GM10248 (cell line): ENCODE measurements around the gene VGLL4.

ENCODE experiments used
- CTCF ChIA-PET: fragments of 300-600 bp; sonication (Branson Sonifier 250); formaldehyde crosslinking; extraction: SDS; loops from one replicate; lab custom pipeline; 2021; ENCODE audit warnings: antibody characterized with exemption; lab: Yijun Ruan, JAX
- POLR2A ChIA-PET: fragments of 350-650 bp; sonication (Branson Sonifier 250); formaldehyde crosslinking; extraction: SDS; loops from one replicate; lab custom pipeline; 2020; ENCODE audit warnings: antibody characterized with exemption; lab: Yijun Ruan, JAX
- DNase-seq: peaks from one replicate; pipeline ENCODE4 v3.0.0; 2012; ENCODE audit errors: extremely low spot score
- TF ChIP-seq, protein P1 (sequence below): IDR thresholded peaks from 2 replicates; pipeline ENCODE4 v1.5.1; 2012; ENCODE audit warnings: mild to moderate bottlenecking, low read depth; ENCODE audit errors: extremely low read depth, missing control alignments, control extremely low read depth

The VGLL4 gene

GRCh38 chr3:11588755-11589154, 55.0 kb downstream of the VGLL4 start:
- ChIA-PET CTCF (interaction anchor here (2.0 kb wide), 1 partner anchor 11 kb away, joined by 13 read pairs; no protein-coding TSS in a partner anchor), POLR2A (no interaction called here)
- TF ChIP-seq, protein P1, sequence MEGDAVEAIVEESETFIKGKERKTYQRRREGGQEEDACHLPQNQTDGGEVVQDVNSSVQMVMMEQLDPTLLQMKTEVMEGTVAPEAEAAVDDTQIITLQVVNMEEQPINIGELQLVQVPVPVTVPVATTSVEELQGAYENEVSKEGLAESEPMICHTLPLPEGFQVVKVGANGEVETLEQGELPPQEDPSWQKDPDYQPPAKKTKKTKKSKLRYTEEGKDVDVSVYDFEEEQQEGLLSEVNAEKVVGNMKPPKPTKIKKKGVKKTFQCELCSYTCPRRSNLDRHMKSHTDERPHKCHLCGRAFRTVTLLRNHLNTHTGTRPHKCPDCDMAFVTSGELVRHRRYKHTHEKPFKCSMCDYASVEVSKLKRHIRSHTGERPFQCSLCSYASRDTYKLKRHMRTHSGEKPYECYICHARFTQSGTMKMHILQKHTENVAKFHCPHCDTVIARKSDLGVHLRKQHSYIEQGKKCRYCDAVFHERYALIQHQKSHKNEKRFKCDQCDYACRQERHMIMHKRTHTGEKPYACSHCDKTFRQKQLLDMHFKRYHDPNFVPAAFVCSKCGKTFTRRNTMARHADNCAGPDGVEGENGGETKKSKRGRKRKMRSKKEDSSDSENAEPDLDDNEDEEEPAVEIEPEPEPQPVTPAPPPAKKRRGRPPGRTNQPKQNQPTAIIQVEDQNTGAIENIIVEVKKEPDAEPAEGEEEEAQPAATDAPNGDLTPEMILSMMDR, result no peak
- DNase-seq, result no peak

DNA sequence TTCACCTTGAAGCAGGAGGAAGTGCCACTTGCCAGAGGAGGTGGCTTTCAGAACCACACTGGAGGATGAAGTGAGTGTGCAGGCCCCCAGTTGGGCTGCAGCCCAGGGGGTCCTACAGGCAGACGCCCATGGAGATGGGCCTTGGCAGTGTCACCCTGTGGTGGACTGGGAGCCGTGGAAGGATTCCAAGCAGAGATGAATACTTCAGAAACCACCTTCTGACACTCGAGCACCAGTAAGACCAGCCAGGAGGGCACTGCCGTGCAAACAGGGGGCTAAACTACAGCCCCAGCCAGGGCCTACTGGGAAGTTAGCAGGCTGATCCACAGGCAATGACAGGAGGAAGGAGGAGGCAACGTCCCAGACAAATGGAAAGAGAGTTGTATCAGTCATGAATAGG, 55.4 kb downstream of the VGLL4 start:
- ChIA-PET CTCF (no interaction called here), POLR2A (no interaction called here)
- TF ChIP-seq, protein P1, result no peak
- DNase-seq, result no peak

GRCh38 chr3:11587766-11588165, 55.9 kb downstream of the VGLL4 start:
- POLR2A ChIA-PET, result no interaction called here
- no peak for DNase-seq
- CTCF ChIA-PET, result no interaction called here
- TF ChIP-seq, protein P1, result no peak

- DNase-seq, result no peak
- TF ChIP-seq, protein P1, result no peak
- ChIA-PET POLR2A (no interaction called here), CTCF (no interaction called here)
Measured at GRCh38 chr3:11584570-11584969, 59.1 kb downstream of the VGLL4 start.

DNA sequence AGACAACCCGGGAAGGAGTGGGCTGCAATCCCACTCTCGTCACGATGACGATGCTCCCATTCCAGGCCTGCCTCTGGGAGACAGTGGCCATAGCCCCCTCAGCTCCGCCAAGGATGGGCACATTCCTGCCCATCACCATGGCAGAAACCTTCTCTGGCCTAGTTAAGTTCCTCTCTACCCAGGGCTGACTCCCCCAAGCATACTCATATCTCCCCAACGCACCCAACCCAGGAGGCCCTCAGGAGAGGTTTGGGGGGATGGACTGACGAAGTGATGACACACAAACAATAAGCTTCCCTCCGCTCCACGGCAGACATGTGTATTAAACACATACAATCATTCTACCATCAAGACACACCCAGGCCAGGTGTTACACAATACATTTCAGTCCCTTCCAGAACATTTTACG, 60.1 kb downstream of the VGLL4 start:
- no peak for DNase-seq
- ChIA-PET POLR2A (no interaction called here), CTCF (interaction anchor here (0.7 to 1.0 kb wide), 2 partner anchors 27 to 55 kb away, joined by 3 read pairs; no protein-coding TSS in a partner anchor)
- TF ChIP-seq, protein P1, result no peak

DNA sequence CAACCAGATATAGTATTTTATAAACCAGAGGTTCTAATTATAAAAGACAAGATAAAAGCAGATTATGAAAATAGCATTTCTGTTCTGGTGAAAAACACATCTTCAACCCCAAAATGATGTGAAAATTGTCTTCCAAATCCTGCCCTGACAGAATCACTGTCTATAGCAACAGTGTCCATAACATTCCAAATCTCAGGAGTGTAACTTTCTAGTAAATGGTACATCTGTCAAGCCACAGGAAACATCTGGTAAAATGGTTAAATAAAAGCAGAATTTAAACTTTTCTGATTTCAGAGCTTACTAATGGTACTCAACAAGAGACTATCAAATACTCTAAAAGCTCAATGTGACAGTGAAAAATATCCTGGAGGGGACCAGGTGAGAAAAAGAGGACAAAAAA, 60.5 kb downstream of the VGLL4 start:
- DNase-seq, result no peak
- POLR2A ChIA-PET, result no interaction called here
- CTCF ChIA-PET, result interaction anchor here (0.7 to 1.0 kb wide), 2 partner anchors 26 to 55 kb away, joined by 3 read pairs; no protein-coding TSS in a partner anchor
- TF ChIP-seq, protein P1, result no peak
